ENCODE results near the gene ACHE.

DNA sequence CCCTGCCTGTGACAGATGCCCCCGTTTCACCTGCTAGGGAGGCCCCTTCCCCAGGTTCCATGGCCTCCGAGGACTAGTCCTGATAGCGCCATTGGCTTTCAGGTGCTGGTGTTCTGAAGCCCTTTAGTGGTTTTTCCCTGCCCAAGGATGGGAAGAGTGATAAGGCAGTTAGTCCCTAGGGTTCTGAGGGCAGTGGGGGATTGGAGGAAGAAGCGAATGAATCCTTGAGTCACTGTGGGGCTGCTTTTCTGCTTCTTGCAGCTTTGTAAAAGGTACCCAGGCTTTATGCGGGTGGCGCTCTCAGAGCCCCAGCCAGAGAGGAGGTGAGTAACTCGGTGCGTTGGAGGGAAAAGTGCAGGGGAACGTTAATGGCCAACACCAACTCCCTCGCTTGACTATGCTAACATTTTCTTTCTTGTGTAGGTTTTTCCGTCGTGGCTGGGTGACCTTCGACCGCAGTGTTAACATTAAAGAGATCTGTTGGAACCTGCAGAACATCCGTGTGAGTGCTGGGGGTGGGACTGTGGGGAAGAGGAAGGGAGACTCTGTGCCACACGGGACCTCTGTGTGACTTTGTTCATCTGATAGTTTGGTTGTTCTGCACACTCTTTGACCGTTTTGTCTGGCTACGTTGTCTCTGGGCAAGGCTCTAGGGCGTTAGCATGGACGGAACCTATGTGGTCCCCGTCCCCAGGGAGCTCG is 10.1 kb downstream of the ACHE start:
- TF ChIP-seq, protein P1, sequence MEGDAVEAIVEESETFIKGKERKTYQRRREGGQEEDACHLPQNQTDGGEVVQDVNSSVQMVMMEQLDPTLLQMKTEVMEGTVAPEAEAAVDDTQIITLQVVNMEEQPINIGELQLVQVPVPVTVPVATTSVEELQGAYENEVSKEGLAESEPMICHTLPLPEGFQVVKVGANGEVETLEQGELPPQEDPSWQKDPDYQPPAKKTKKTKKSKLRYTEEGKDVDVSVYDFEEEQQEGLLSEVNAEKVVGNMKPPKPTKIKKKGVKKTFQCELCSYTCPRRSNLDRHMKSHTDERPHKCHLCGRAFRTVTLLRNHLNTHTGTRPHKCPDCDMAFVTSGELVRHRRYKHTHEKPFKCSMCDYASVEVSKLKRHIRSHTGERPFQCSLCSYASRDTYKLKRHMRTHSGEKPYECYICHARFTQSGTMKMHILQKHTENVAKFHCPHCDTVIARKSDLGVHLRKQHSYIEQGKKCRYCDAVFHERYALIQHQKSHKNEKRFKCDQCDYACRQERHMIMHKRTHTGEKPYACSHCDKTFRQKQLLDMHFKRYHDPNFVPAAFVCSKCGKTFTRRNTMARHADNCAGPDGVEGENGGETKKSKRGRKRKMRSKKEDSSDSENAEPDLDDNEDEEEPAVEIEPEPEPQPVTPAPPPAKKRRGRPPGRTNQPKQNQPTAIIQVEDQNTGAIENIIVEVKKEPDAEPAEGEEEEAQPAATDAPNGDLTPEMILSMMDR (IDR thresholded peaks at IDR 0.05) = no peak
- TF ChIP-seq POLR2A (IDR thresholded peaks at IDR 0.05) = no peak

Measured in testis (tissue), 2 donors.